NCI-H1930 (cell line): ENCODE results near the gene ABHD13.
"Not testable (repeated sequence)": the region's sequence is repeated elsewhere in the genome, so short reads cannot be mapped to it uniquely, and the experiment has no call there.

Experiments
- DNase-seq, 2 experiments: peaks; one replicate each; lab custom pipeline; 2025; lab: John Stamatoyannopoulos, UW

The ABHD13 gene

DNA sequence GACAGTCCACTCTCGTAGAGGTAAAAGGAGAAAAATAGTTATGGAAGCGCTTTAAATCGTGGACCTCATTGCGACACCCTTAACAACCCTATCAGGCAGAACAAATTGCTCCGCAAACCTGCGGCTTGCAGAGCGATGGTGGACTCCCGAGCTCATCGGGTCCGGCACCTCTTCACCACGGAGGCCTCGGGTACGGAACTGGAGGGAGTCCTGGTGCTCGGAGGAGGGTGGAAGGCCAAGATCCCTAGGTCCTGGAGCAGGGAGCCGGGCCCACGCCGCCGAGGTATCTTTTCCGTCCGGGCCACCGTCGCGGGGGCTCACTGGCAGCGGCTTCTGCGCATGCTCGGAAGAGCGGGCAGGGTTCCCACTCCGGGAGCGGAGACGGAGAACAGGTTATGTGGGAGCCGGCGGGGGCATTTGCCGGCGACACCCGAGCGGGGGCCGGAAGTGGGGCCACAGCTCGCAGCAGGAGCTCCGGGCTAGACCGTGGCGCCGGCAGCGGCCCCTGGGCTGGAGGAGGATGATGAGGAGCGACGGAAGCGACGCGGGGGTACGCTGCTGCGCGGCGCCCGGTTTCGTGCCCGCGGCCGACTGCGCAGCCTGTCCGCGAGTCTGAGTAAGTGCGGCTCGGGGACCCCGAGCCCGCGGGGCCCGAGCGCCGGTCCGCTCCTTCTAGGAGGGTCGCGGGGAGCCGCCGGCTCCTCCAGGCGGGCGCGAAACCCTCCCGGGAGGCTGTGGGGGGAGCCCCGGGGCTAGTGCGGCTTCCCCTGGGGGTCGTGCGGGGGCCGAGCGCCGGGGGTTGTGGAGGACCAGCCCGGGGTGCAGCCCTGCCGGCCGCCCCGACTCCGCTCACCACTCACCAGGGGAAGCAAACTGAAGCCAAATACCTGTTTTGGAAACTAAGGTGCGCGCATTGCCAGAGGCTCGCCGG is at the start of gene ABHD13:
TSS of gene ABHD13 (plus strand) at position 349 of the 931 bp plus-strand sequence. CDS start 10,827 bp downstream, outside the sequence.
- DNase-seq = peak; percentile 97

DNA sequence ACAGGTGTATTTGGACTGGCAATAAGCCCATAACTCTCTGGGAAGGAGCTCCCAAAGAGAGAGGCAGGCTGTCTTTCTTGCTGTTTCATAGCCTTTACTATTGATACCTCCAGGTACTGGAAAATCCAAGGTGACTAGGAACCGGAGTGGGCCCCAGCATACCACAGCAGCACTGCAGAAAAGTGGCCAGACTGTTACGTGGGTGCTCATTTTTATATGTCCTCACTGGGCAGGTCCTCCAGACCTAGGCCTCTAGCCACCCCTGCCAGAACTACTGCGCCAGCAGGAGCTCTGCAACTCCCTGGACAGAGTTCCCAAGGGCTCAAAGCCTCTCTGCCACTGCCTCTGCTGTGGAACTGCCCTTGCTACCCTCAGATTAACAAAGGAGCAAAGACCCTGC is 49.3 kb upstream of the ABHD13 start:
- no peak for DNase-seq

DNA sequence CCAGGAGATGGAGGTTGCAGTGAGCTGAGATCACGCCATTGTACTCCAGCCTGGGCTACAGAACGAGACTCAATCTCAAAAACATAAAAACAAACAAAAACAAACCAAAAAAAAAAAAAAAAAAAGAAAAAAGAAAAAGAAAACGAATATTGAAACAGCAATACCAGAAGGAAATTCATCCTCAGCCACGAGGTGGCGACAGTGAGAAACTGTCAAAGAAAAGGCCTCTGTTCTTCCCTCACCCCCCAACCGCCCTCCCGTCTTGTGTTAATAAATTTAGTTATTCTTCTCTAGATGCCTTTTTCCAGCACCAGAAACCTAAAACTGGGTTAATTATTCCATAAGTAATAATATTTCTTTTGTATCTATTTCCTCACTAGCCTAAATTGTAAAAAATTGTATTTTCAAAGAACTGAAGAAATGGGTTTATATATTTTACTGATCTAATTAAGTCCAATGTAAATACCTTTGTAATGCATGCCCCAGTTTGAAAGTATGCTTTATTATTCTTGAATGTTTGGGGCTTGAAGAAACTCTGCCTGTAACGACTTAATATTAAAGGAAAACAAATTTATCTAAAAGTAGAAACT is 41.4 kb upstream of the ABHD13 start:
- no peak for DNase-seq

DNA sequence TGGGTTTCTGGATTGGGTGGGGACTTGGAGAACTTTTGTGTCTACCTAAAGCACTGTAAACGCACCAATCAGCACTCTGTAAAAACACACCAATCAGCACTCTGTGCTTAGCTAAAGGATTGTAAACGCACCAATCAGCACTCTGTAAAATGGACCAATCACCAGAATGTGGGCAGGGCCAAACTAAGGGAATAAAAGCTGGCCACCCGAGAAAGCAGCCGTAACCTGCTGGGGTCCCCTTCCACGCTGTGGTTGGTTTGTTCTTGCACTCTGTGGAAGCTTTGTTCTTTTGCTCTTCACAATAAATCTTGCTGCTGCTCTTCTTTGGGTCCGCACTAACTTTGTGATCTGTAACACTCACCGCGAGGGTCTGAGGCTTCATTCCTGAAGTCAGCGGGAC is 40.1 kb upstream of the ABHD13 start:
- no peak for DNase-seq

DNA sequence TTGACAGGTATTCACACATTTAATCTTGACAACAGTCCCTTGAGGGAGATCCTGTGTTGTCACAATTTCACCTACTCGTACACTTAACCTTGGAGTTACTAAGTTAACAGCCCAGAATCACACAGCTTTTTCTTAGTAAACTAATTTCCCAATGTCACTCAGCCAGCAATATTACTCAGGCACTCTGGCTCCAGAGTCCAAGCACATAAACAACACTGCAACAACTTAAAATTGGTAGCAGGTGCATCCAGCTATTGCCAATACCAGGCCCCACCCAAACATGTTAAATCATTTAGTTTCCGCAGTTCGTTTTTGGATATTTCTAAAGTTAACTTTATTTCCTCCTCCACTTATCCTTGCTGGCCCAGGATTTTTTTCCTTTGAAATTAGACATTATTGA is 35.5 kb upstream of the ABHD13 start:
- no peak for DNase-seq

DNA sequence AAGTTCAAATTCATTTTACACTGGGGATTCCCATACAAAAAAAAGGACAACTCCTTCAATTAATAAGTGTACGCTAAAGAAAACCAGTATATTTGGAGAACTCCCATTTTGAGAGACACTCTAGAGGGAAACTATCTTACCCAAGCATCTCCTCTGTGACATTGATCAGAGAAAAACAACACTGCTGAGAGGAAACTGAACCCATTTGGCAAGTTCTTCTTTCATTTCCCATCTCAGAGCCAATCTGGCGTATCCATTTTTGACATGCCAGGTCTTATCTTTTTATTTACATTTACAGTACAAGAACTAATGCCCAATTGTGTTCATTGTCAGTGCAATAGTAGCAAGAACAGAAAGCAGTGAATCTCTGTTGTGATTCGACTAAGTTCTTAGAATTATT is 33.0 kb upstream of the ABHD13 start:
- DNase-seq = no peak

DNA sequence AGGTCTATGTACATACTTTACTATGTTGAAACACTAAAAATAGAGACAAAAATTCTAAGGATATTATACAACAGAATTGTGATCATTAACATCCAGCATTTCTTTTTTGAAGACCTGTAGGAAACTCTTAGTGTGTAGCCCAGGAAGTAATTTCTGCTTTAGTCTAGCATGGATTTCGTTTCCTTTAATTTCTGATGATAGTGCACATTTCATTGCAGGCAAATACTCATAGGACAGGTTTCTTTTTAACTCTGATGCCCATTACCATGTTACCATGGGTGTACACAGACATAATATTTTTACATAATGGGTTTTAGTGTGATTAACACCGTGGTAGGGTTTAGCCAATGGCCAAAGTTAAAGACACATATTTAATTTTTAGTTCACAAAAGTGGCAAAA is 29.9 kb upstream of the ABHD13 start:
- DNase-seq = no peak

DNA sequence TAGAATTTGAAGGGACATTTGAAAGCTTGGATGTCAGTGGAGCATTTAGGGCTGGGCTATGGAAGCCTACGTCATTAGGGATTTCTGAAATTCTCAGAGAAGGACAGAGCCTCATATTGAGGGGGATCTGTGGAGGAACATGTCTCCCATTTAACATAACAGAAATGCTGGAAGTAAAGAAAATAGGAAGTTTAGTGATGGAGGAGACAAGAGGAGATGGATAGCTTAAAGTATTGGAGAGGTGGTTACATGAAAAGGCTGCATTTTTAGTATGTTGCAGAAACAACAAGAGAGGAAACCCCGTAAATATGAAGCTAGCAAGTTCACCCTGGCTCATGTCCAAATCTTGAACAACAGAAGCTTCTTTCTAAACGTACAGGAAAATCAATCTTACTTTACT is 27.3 kb upstream of the ABHD13 start:
- no peak for DNase-seq

DNA sequence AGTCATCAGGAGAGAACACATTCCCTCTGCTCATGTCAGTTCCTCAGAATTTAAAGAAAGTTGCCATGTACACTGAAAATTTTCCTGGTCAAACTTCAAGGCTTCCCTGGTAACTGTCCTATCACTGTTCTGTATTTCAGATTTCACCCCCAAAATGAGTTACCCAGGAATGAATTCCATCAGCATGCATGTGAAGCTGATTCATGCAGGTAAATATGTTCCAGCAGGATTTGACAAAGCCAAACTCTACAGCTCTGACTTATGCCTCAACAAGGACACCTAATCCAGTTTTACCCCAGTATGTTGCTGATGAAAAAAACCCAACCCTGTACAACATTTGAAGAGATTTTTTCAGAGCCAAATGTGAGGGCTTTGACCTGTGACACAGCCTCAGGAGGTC is 24.4 kb upstream of the ABHD13 start:
- DNase-seq = no peak

DNA sequence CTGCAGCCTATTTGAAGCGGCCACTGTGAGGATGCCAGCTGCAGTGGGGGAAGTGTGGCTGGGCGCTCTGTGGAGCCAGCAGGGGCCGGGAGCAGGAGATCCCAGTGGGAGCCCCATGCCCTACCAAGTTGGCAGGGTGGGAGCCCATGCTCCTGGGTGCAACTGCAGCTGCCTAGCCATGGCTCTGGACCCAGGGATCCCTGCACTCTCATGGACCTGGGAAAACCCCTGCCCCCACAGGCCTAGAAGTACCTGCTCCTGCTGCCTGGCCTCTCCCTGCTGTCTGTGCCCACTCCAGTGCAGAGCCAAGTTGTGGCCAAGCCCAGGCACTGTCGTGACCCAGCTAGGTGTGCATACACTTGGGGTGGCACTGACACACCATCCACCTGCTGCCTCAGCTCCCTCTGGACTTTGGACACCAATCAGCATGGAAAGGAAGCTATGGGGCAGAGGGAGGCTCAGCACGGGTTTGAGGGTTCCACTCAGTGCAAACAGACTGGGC is 23.7 kb upstream of the ABHD13 start:
- DNase-seq = no peak

DNA sequence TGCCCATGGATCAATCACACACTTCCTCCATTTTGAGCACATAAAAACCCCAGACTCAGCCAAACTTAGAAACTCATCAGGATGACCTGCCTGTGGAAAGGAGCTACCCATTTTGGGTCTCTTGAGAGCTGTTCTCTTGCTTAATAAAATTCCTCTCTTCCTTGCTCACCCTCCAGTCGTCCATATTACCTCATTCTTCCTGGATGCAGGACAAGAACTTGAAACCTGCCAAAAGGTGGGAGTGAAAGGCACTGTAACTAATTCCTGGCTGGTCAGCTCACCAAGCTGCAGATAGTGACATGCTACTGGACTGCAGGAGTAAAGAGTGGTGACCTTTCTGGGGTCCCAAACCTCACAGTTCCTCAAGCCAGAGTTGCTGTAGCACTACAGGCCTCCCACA is 23.0 kb upstream of the ABHD13 start:
- no peak for DNase-seq

DNA sequence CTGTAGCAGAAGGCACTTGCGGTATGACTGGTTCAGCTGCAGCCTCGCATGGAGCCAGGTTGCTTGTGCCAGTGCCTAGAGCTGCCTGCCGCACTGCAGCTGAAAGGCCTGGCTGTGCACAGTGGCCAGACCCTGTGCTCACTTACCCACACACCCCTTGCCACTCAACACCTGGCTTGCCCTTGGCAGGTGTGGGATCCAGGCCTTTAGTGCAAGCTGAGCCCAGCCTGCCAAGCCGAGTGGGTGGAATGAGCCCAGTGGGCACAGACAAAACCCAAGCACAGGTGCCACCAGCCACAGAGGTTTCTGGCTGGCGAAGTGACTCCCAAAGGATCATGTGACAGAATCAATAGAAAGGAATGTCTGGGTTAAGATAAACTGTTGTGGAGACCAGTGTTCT is 22.3 kb upstream of the ABHD13 start:
- no peak for DNase-seq

DNA sequence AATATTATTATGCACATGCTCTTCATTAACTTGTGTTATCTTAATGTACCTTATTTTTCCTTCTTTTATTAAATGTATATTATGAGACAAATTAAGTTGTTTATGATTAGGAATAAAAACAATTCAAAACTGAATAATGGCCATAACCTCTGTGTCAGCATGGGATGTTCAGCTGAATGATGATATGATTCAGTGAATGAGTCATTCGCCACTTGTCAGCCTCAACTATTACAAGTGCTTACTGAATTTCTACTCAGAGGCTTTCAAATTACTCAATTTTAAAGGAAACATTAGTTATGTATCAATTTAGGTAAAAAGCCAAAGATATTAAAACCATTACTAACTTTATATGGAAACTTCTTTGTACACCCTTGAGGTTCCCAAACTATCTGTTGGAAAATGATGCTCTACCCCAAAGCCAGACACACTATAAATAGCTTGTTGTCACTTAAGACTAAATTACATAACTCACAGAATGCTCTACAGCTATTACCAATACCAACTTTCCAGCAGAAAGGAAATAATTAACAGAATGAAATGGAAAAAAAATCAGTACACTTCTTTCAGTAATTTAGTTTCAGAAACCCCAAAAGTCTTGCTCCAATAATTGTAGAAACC is 17.3 kb upstream of the ABHD13 start:
- no peak for DNase-seq

DNA sequence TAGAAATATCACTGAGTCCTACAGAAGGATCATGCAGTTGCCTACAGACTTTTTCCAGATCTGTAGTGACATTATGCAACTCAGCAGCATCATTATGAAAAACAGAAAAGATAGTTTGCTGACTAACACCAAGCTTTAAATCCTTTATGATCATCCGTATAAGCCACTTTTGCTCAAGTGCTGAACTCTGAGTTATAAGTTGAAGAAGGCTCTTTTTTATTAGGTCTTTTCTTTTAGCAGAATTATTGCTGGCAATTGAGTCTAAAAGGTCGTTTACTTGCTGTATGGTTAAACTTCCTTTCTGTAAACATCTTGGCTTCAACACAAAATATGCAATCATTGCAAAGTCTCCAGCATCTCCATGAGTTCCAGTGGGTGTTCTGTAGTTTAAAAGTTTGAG is 7.6 kb upstream of the ABHD13 start:
- no peak for DNase-seq

DNA sequence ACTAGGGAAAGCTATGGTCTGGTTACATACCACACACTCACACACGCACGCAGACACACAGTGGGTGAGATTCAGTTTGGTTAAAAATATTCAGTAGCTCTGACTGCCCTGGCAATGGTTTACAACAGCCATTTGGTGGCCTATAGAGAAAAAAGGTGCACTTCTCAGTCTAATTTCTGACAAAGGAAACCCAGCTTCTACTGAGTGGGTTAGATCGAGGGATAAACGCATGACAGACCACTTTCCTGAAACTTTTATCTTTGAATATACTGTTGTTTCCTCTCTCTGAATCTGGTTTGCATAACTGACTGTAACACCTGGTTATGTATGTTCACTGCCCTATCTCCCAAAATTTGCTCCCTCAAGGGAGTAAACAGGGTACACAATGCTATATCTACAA is 5.3 kb upstream of the ABHD13 start:
- no peak for DNase-seq

DNA sequence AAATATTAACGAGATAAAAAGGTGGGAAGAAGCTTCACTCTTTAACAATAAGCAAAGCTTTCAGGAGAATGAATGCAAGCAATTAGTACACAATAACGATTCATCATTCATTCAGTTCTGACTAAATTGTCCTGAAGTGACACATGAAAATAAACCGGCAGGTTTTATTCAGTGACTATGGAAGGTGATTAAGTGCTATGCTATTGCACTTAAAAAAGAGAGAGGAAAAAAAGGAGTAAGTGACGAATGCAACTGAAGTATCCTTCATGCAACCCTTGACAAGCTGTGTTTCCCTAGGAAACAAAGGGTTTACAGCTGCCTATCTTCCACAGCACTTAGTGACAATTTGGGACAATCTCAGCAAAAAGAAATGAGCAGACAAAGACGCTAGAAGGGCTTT is 4.2 kb upstream of the ABHD13 start:
- peak in 1 of 2 experiments; percentile 46 for DNase-seq

DNA sequence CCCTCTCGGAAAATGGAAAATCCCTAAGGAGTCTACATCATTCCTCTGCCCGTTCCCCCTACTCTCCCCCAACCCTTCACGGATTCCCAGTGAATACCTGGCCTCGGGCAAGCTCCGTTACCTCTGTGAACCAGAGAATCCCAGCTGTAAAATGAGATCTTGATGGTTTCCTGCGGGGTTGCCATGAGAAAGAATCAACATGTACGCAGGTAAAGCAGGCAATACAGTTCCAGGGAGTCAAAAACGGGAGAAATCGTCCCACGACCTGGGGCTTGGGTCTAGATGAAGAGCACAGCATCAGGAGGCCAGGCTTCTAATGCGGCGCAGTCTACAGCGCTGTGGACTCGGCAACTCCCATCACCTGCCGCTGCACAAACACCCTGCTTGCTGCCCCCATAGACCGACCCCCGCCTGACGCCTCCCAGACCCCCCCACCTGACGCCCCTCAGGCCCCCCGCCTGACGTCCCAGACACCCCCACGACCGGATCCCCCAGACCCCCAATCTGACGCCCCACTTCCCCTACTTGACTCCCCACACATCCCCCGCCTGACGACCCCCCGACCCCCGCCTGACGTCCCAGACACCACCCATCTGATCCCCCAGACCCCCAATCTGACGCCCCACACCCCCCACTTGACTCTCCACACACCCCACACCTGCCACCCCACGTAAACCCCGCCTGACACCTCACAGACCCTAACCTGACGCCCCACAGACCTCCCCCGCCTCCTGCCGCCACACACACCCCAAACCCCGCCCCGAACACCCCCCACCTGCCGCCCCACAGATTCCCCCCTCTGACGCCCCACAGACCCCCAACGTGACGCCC is 3.5 kb upstream of the ABHD13 start:
- peak; percentile 59 to 67 for DNase-seq

DNA sequence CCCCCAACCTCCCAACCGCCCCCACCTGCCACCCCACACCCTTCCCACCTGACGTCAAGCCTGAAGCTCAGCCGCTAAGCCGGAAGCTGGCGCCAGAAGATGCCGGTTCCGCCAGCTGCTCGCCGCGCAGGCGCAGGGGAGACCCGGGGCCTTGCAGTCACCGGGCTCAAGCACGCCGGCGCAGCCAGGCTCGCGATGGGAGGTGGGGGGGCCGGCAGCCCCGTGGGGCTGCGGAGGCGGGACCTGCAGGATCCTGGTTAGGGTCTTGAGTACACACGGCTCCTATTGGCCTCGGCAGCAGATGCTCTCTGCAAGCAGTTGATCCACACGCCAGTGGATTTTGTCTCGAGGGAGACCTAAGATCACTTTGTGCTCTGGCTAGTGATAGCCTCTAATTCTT is 2.8 kb upstream of the ABHD13 start, which contains the start of gene LIG4:
TSS of gene LIG4 (minus strand) at position 101 of the 400 bp plus-strand sequence. CDS start 4,268 bp downstream, outside the sequence.
- DNase-seq = peak; percentile 98 to 99

DNA sequence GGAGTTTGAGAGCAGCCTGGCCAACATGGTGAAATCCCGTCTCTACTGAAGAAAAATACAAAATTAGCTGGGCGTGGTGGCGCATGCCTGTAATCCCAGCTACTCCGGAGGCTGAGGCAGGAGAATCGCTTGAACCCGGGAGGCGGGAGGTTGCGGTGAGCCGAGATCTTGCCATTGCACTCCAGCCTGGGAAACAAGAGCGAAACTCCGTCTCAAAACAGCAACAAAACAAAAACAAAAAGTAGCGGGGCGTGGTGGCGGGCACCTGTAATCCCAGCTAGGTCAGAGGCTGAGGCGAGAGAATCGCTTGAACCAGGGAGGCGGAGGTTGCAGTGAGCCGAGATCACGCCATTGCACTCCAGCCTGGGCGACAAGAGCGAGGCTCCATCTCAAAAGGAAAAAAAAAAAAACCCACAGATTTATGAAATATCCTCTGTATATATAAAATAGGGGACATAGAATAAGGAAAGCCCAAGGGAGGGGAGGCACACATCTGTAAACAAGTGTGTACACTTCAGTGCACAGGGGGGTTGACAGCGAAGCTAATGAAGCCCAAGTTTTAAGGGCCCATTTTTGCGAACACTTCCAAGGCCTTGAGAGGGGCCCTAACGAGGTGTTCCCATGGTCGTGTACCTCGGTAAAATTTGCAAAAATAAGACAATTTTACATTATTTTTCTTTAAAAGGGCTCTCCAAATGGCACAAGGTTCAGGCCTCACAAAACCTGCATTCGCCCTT is 717 bp upstream of the ABHD13 start:
- DNase-seq = not testable (repeated sequence)

DNA sequence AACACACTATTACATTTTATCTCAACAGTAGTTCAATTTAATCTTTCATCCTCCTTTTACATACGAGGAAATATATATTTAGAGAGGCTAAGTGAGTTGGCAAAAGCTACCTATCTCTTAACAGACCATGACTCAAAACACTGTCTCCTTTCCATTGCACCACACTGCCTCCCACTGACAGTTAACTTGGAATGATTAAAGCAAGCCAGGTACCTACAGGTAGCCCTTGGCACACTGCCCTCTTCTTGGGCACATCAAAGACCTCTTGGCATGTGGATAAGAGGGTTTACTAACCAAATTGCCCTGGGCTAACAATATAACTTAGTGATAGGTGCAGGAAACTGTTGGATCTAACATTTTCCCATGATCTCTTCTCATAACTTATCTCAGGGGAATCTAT is 1.8 kb downstream of the ABHD13 start:
- peak in 1 of 2 experiments; percentile 51 for DNase-seq
